NCI-H2107 treated with DMSO at 0.1 percent for 48 hours (cell line): ENCODE results near the gene TMEM150C.

Source experiments
- DNase-seq: peaks from one replicate; lab custom pipeline; 2025; ENCODE audit not compliant: unreplicated experiment; lab: John Stamatoyannopoulos, UW

TMEM150C gene

DNA sequence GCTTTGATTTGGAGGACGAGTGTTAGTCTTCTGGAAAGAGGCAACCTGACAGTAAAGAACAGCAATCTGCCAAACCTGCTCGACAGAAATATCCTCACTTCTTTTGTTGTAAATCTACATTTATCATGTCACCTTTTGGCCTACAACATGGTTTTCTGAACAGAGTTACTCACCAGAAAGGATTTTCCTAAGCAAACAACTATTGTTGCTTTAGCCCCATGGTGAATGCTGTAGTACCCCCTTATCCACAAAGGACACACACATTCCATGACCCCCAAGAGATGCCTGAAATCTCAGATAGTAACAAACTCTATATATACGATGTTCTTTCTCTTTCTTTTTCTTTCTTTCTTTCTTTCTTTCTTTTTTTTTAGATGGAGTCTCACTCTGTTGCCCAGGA lies 42.7 kb downstream of the TMEM150C start:
- DNase-seq: no peak

DNA sequence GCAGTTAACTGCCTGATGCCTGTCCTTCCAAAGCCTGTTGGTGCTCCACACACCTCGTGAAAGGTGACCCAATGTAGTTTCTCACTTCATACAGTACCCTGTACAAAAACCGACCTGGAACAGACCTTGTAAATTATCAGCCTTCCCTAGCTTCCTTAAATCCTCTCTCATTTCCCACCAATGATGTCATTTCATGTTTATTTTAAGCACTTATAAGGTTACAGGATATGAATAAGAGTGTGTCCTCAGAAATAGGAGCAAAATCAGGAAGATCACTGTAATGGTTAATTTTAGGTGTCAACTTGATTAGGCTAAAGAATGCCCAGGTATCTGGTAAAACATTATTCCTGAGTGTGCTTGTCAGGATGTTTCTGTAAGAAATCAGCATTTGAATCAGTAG lies 44.7 kb downstream of the TMEM150C start:
- DNase-seq: no peak

DNA sequence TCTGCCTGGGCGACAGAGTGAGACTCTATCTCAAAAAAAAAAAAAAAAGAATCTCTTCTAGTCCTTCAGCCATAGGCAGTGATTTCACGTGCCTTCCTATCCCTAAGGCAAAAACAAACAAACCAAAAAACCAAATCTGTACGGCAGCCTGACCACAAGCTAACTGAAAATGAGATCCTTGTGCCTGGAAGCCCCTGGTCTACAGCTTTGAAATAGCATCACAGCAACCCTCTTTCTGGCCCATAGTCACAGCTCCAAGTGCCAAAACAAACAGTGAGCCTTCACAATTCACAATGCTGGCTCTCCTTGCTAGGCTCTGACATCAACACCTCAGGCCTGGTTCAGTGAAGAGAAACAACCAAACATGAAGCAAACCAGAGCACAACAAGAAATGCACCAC lies 46.1 kb downstream of the TMEM150C start:
- no peak for DNase-seq

GRCh38 chr4:82513382-82513781 lies 48.4 kb downstream of the TMEM150C start:
- no peak for DNase-seq

DNA sequence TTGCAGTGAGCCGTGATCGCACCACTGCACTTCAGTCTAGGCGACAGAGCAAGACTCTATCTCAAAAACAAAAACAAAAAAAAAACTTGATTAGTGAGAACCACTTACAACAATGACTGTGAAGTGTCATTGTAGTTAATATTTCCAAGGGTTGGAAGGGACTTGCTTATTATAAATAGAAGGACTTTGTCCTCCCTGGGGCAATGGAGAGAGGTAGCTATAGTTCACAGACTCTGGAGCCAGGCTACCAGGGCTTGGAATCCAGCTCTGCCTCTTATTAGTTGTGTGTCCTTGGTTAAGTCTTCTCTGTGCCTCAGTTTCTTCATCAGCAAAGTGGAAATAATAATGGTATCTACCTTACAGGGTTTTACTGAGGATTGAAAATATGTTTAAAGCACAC lies 51.6 kb downstream of the TMEM150C start:
- DNase-seq: no peak

DNA sequence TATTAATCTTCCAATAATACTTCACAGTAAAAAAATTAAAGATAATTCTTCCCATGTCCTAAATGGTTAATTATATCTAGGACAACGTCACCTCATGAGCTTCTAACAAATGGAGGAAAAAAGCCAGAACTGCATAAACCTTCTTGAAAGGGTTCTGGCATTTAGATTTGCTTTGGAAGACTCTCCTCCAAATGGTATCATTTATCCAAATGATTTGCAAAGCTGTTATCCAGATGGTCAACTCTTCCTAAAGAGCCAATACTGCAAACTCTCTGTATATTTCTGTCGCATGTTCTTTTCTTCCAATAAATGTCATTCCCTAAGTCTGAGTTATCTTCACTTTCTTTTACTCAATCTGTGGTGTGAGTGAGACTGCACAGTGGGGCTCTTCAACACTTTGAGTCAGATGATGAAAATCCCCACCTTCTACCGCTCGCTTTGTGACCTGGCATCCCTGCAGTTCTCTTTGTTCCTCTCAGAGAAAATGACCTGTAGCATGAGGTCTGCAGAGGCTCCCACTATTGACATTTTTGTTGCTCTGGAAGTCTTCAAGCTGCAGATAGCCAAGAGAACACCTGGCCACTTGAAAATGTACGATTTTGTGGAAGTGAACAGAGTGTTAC lies 52.9 kb downstream of the TMEM150C start:
- no peak for DNase-seq

- DNase-seq: no peak
These were observed 53.8 kb downstream of the TMEM150C start for GRCh38 chr4:82508011-82508410.

GRCh38 chr4:82501154-82501442 lies 60.7 kb downstream of the TMEM150C start:
- DNase-seq: no peak

DNA sequence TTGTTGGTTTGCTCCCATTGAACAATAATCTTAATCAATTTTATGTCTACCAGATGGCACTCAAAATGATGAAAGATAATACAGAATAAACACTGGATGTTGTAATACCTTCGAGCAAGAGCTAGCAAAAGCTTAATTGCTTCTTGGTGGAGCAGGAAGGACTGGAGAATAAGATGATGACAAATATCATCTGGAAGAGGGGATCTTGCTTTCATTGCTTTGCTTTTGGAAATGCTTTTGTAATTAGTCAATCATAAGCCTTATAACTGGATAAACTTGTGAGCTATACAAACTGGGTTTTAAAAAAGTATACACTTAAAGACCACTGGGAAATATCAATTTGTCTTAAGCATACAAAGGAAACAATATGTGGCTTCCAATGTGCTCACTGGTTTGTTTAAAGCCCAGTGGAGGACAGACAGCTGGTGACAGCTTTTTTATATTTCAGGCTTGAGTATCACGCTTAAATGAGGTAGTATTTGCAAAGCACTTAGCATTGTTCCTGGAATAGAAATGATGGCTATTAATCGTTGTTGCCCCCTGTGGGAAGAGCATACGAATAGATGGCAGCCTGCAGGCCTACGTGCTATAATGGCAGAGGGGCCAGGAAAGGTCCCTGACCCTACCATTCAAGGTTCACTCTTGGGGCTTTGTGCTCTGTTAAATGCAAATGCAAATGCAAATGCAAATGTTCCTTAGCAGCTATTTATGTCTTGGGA lies 61.2 kb downstream of the TMEM150C start:
- DNase-seq: peak; percentile 69

- peak; percentile 57 for DNase-seq
These were observed 61.9 kb downstream of the TMEM150C start for GRCh38 chr4:82499738-82500434.

DNA sequence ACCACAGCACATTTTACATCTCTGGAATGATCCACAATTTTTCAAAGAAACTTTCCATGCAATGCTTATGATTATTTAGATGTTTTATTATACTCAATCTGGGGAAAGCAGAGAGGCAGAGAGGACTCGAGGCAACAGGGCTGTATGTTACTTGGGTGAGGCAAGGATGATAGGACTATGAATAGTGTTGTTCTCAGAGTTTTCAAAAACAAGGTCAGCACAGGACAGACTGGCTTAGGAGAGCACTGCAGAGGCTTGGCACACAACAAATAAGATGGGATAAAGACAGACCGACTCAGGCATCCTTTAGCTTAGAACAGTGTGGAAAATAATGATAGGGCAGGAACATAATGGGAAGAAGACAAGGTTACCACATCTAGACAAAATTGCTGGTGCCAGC lies 65.4 kb downstream of the TMEM150C start:
- DNase-seq: no peak

- DNase-seq: no peak
These were observed 66.1 kb downstream of the TMEM150C start for GRCh38 chr4:82495666-82496065.

DNA sequence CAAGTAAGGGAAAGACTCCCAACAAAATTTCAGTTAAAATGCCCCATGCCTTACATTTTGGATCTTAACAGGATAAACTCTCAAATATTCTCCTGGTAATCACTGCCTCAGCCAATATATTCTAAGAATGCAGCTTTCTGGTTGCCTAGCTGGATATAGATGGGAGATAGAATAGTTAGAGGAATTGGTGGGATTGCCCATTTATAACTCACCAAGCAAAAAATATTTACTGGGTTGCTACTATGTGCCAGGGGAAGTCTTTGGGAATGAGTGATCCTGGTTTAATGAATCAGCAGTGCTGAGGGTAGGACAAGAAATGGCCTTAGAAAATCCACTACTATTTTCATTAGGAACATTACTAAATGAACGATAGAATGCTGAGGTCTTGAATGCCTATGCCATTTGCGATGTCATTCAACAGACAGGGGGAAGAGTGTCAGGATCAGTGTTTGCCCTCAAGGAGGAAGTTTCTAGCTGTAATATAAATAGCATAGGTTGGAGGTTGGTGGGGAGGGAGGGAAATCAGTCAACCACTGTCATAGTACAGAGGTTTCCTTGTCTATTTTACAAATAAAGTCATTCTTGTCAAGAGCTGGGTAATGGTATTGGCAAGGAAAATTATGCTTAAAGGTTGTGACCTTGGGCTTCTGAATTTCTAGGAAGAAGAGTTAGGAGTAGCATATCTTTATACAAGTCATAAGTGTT lies 67.9 kb downstream of the TMEM150C start:
- DNase-seq: no peak

GRCh38 chr4:82491251-82491960 lies 70.4 kb downstream of the TMEM150C start:
- DNase-seq: peak; percentile 17

GRCh38 chr4:82489987-82490386 lies 71.8 kb downstream of the TMEM150C start:
- no peak for DNase-seq

GRCh38 chr4:82489076-82489475 lies 72.7 kb downstream of the TMEM150C start:
- no peak for DNase-seq

GRCh38 chr4:82484996-82485783 lies 76.6 kb downstream of the TMEM150C start:
- DNase-seq: no peak

DNA sequence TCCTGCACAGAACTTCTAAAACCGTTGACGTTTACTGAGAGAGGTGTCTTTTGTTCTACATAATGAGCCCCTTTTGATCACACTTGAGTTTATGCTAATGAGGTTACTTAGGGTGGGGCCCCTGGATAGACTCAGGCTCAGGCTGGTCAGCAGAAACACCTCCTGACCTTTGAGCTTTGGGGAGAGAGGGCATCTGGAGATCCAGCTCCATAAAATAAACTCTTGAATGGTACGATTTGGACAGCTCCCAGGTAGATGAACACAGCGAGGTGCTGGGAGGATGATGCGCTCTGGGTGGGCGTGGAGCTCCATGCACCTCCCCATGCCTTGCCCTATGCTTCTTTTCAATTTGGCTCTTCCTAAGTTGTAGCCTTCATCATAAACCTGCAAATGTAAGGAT lies 79.4 kb downstream of the TMEM150C start:
- DNase-seq: no peak

DNA sequence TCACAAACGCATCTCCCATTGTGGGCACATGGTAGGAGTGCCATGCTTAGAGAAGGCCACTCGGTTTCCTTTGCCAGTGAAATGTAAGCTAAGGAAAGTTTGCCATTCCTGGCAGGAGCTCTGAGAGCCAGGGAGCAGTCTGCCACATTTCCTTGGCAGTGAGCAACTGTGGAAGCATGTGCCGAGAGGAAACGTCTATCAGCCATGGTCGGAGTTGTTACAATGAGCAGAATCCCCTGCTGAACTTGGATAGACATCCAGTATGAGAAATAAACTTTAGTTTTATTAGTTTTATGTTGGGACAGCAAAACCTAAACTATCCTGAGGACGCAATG lies 80.3 kb downstream of the TMEM150C start:
- no peak for DNase-seq

DNA sequence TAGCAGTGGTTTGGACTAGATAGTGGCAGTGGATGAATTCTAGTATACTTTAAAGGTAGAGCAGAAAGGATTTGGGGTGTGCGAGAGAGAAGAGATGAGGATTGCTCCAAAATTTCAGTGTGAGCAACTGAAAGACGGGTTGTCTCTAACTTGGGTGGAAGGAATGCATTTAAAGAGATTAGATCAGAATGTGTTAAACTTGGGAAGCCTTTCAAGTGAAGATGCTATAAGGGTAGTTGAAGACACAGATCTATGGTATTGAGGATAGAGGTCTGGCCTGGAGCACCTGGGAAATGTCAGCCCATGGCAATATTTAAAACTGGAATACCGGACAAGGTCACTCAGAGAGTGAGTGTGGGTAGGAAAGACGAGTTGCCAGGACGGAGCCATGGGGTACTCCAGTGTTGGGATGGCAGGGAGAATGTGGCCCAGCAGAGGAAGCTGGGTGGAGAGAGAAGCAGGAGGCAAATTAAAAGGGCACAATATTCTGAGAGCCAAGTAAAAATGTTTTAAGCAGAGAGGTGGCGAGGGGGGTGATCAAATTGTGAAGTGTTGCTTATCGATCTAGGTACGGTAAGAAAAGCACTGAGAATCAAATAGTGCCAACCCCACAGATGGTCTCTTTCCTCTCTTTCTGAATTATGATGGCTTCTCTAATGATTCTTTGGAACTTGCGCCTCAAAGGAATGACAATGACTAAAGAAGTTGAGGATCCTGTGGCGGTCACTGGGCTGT lies 80.8 kb downstream of the TMEM150C start:
- DNase-seq: no peak
